ENCODE measurements around the gene HEATR5B. TPM values are rescaled to one million over a fixed set of nuclear protein-coding genes. Genes with fewer than 3 reads are reported as not detected.

HEATR5B gene
- total and polyA plus RNA-seq, 10 of the 15 experiments (the other 5 are each of a cell fraction or from before 2014, with no cell fraction given) = 4.1 to 34.7 (median 17.7) TPM

DNA sequence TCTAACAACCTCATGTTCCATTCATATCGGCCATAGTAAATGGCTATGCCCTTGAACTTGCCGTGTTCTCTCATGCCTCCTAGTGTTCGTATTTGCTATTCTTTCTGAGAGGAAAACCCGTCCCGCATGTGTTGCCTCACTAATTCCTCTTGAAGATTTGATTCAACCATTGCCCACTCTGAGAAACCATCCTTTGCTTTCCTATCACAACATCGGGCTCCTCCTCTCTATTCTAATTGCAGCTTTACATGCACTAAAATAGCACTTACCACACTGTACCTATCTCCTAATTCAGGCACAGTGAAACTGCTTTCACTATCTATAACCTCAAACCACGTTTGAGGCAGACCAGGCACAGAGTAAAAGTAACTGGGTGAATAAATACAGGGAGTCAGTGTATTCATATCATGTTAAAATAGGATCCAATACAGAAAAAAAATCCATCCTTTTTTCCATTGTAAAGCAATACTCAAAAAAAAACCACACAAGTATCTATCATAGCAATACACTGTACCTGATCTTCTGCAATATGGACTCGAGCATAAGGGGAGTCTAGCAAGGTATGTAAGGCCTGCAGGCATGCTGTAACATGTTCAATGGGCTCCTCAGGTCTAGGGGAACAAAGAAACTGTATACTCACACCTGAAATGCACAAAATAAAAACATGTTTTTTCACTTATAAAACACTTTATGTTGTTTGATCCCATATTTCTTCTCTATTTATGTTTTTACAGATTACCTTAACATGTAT is 78.9 kb downstream of the HEATR5B start (continued):
- TF ChIP-seq, protein P1, sequence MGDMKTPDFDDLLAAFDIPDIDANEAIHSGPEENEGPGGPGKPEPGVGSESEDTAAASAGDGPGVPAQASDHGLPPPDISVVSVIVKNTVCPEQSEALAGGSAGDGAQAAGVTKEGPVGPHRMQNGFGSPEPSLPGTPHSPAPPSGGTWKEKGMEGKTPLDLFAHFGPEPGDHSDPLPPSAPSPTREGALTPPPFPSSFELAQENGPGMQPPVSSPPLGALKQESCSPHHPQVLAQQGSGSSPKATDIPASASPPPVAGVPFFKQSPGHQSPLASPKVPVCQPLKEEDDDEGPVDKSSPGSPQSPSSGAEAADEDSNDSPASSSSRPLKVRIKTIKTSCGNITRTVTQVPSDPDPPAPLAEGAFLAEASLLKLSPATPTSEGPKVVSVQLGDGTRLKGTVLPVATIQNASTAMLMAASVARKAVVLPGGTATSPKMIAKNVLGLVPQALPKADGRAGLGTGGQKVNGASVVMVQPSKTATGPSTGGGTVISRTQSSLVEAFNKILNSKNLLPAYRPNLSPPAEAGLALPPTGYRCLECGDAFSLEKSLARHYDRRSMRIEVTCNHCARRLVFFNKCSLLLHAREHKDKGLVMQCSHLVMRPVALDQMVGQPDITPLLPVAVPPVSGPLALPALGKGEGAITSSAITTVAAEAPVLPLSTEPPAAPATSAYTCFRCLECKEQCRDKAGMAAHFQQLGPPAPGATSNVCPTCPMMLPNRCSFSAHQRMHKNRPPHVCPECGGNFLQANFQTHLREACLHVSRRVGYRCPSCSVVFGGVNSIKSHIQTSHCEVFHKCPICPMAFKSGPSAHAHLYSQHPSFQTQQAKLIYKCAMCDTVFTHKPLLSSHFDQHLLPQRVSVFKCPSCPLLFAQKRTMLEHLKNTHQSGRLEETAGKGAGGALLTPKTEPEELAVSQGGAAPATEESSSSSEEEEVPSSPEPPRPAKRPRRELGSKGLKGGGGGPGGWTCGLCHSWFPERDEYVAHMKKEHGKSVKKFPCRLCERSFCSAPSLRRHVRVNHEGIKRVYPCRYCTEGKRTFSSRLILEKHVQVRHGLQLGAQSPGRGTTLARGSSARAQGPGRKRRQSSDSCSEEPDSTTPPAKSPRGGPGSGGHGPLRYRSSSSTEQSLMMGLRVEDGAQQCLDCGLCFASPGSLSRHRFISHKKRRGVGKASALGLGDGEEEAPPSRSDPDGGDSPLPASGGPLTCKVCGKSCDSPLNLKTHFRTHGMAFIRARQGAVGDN (IDR thresholded peaks at IDR 0.05) = no peak
- TF ChIP-seq, protein P2, sequence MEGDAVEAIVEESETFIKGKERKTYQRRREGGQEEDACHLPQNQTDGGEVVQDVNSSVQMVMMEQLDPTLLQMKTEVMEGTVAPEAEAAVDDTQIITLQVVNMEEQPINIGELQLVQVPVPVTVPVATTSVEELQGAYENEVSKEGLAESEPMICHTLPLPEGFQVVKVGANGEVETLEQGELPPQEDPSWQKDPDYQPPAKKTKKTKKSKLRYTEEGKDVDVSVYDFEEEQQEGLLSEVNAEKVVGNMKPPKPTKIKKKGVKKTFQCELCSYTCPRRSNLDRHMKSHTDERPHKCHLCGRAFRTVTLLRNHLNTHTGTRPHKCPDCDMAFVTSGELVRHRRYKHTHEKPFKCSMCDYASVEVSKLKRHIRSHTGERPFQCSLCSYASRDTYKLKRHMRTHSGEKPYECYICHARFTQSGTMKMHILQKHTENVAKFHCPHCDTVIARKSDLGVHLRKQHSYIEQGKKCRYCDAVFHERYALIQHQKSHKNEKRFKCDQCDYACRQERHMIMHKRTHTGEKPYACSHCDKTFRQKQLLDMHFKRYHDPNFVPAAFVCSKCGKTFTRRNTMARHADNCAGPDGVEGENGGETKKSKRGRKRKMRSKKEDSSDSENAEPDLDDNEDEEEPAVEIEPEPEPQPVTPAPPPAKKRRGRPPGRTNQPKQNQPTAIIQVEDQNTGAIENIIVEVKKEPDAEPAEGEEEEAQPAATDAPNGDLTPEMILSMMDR (IDR thresholded peaks at IDR 0.05 in 2 of 3, conservative IDR thresholded peaks at IDR 0.05 in 1 of 3; ENCODE audit: control insufficient read depth in 2 of 3, extremely low read depth in 1 of 3, insufficient read depth in 1 of 3, low read depth in 3 of 3, low read length in 3 of 3) = peak; percentile 55 to 63 (median 60); a peak in 5 of 6 replicates
- TF ChIP-seq PAX5 (IDR thresholded peaks at IDR 0.05; ENCODE audit: borderline replicate concordance, low read depth, low read length) (peak; percentile 57; the same call in 1 of the 2 replicates), EP300 (IDR thresholded peaks at IDR 0.05; ENCODE audit: borderline replicate concordance in 1 of 2, control insufficient read depth in 1 of 2, low read depth in 2 of 2, low read length in 2 of 2) (peak in 1 of 2 experiments; percentile 51; a peak in 2 of 4 replicates), YY1 (IDR thresholded peaks at IDR 0.05; ENCODE audit: low read depth, low read length) (peak; percentile 54; the same call in 1 of the 2 replicates), NFXL1 (IDR thresholded peaks at IDR 0.05; ENCODE audit: borderline replicate concordance) (no peak), NBN (IDR thresholded peaks at IDR 0.05) (no peak), SMC3 (IDR thresholded peaks at IDR 0.05; ENCODE audit: borderline replicate concordance, low read length) (peak; percentile 33; the same call in 1 of the 2 replicates), ZNF24 (IDR thresholded peaks at IDR 0.05) (no peak), RFX5 (IDR thresholded peaks at IDR 0.05; ENCODE audit: low read depth, low read length) (no peak), CREM (IDR thresholded peaks at IDR 0.05; ENCODE audit: low read depth) (peak; percentile 43; the same call in 1 of the 2 replicates), SIX5 (IDR thresholded peaks at IDR 0.05; ENCODE audit: low read depth, low read length, severe bottlenecking) (no peak), ASH2L (IDR thresholded peaks at IDR 0.05; ENCODE audit: borderline replicate concordance, low read depth) (no peak), RUNX3 (IDR thresholded peaks at IDR 0.05; ENCODE audit: low read length) (peak; percentile 98), RAD51 (IDR thresholded peaks at IDR 0.05) (no peak), PAX8 (IDR thresholded peaks at IDR 0.05) (no peak), IKZF2 (IDR thresholded peaks at IDR 0.05) (peak; percentile 58 to 64; a peak in 3 of 4 replicates), KDM1A (IDR thresholded peaks at IDR 0.05; ENCODE audit: borderline replicate concordance) (no peak)
- TF ChIP-seq, protein P3, sequence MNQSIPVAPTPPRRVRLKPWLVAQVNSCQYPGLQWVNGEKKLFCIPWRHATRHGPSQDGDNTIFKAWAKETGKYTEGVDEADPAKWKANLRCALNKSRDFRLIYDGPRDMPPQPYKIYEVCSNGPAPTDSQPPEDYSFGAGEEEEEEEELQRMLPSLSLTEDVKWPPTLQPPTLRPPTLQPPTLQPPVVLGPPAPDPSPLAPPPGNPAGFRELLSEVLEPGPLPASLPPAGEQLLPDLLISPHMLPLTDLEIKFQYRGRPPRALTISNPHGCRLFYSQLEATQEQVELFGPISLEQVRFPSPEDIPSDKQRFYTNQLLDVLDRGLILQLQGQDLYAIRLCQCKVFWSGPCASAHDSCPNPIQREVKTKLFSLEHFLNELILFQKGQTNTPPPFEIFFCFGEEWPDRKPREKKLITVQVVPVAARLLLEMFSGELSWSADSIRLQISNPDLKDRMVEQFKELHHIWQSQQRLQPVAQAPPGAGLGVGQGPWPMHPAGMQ (IDR thresholded peaks at IDR 0.05; ENCODE audit: borderline replicate concordance) = no peak
- TF ChIP-seq, protein P4, sequence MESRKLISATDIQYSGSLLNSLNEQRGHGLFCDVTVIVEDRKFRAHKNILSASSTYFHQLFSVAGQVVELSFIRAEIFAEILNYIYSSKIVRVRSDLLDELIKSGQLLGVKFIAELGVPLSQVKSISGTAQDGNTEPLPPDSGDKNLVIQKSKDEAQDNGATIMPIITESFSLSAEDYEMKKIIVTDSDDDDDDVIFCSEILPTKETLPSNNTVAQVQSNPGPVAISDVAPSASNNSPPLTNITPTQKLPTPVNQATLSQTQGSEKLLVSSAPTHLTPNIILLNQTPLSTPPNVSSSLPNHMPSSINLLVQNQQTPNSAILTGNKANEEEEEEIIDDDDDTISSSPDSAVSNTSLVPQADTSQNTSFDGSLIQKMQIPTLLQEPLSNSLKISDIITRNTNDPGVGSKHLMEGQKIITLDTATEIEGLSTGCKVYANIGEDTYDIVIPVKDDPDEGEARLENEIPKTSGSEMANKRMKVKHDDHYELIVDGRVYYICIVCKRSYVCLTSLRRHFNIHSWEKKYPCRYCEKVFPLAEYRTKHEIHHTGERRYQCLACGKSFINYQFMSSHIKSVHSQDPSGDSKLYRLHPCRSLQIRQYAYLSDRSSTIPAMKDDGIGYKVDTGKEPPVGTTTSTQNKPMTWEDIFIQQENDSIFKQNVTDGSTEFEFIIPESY (IDR thresholded peaks at IDR 0.05) = no peak

All from GM12878 (cell line).